A673 (cell line): ENCODE results near the gene SKAP1. TPM values are rescaled to one million over a fixed set of nuclear protein-coding genes. Genes with fewer than 3 reads are reported as not detected.

Experiments
- BruUV-seq: library from RNA; stranded (reverse); fragments of 400-500 nt; replicated peaks from 2 replicates; lab custom pipeline; 2021; lab: Mats Ljungman, UMichigan
- CTCF ChIA-PET: fragments of 300-600 bp; sonication (Branson Sonifier 250); formaldehyde crosslinking; loops from one replicate; lab custom pipeline; 2022; ENCODE audit warnings: antibody characterized with exemption; lab: Charles Lee
- POLR2A ChIA-PET: fragments of 300-600 bp; sonication (Branson Sonifier 250); formaldehyde crosslinking; loops from one replicate; lab custom pipeline; 2022; ENCODE audit warnings: antibody characterized with exemption; ENCODE audit not compliant: low non-redundant PET; lab: Charles Lee
- DNase-seq: peaks from one replicate; pipeline ENCODE4 v3.0.0-alpha.2; 2015; ENCODE audit warnings: low spot score
- H3K27ac ChIP-seq: fragments of 200-600 bp; sonication (generic); 2 replicates; pipeline ENCODE4 v1.5.1; 2016; ENCODE audit warnings: mixed run types, low read depth, mild to moderate bottlenecking, mixed read lengths, antibody characterized with exemption, low read length; ENCODE audit not compliant: poor library complexity, severe bottlenecking
- H3K27me3 ChIP-seq: fragments of 200-600 bp; sonication (generic); replicated peaks from 2 replicates; pipeline ENCODE4 v1.6.1; 2017; ENCODE audit warnings: mixed run types, low read depth, mild to moderate bottlenecking, mixed read lengths, antibody characterized with exemption, low read length; ENCODE audit not compliant: insufficient read depth, poor library complexity
- H3K36me3 ChIP-seq: fragments of 200-600 bp; sonication (generic); 2 replicates; pipeline ENCODE4 v1.6.1; 2016; ENCODE audit warnings: mixed run types, mild to moderate bottlenecking, mixed read lengths, antibody characterized with exemption, low read length; ENCODE audit not compliant: insufficient read depth, poor library complexity, severe bottlenecking
- H3K4me1 ChIP-seq: fragments of 200-600 bp; sonication (generic); 2 replicates; pipeline ENCODE4 v1.6.1; 2017; ENCODE audit warnings: mixed run types, mild to moderate bottlenecking, mixed read lengths, antibody characterized with exemption, low read length; ENCODE audit not compliant: insufficient read depth, poor library complexity, severe bottlenecking
- H3K4me3 ChIP-seq: fragments of 200-600 bp; sonication (generic); 2 replicates; pipeline ENCODE4 v1.5.1; 2016; ENCODE audit warnings: low read depth, mixed run types, mild to moderate bottlenecking, mixed read lengths, low read length; ENCODE audit not compliant: poor library complexity, severe bottlenecking
- H3K9me3 ChIP-seq: fragments of 200-600 bp; sonication (generic); 2 replicates; pipeline ENCODE4 v1.6.1; 2016; ENCODE audit warnings: mixed run types, low read depth, mild to moderate bottlenecking, mixed read lengths, antibody characterized with exemption, low read length; ENCODE audit not compliant: poor library complexity, severe bottlenecking
- CTCF ChIP-seq: fragments of 300-800, 200-600 bp; sonication (generic); conservative IDR thresholded peaks from 2 replicates; pipeline ENCODE4 v1.5.1; 2017; ENCODE audit warnings: low read depth, mild to moderate bottlenecking, antibody characterized with exemption, low read length, moderate library complexity, mixed read lengths
- EZH2 ChIP-seq: fragments of 200-600 bp; sonication (generic); IDR thresholded peaks from 2 replicates; pipeline ENCODE4 v1.6.1; 2017; ENCODE audit warnings: borderline replicate concordance, low read depth, mild to moderate bottlenecking, mixed read lengths, antibody characterized with exemption, low read length; ENCODE audit not compliant: poor library complexity, severe bottlenecking
- intact Hi-C: fragments of 100-400 bp; cut with micrococcal nuclease; formaldehyde crosslinking; loops from one replicate; pipeline ENCODE4 v1.10.0; 2022; ENCODE audit not compliant: unreplicated experiment
- total RNA-seq: library from RNA; stranded (reverse); gene quantifications from 2 replicates; pipeline ENCODE4 v1.2.3, GENCODE V29; 2021

Gene SKAP1
- total RNA-seq, 1 experiment from 2014 or later = not detected

- peaks cover 55% of the 10 kb centered on the region for H3K4me1 ChIP-seq
- no peak for TF ChIP-seq CTCF
- TF ChIP-seq EZH2 = no peak
- ChIA-PET CTCF (interaction anchor here (0.6 kb wide), 1 partner anchor 627 kb away, joined by 4 read pairs; no protein-coding TSS in a partner anchor), POLR2A (interaction anchor here (0.7 kb wide), 1 partner anchor 88 kb away, joined by 3 read pairs; no protein-coding TSS in a partner anchor)
- no peaks in the 10 kb centered on the region for H3K27me3 ChIP-seq
- no peaks in the 10 kb centered on the region for H3K36me3 ChIP-seq
- intact Hi-C loops = no loop called here
- no TSS peak for BruUV-seq
- DNase-seq = peak; percentile 47
- H3K27ac ChIP-seq = no peak overlapping the region
- no peak overlapping the region for H3K4me3 ChIP-seq
- no peaks in the 10 kb centered on the region for H3K9me3 ChIP-seq
Observed at GRCh38 chr17:48254896-48255295, 175.1 kb downstream of the SKAP1 start.

GRCh38 chr17:48253975-48254374 lies 176.0 kb downstream of the SKAP1 start:
- Histone ChIP-seq H3K9me3 (no peaks in the 10 kb centered on the region), H3K27me3 (no peaks in the 10 kb centered on the region), H3K27ac (no peak overlapping the region), H3K4me3 (no peak overlapping the region), H3K4me1 (peaks cover 50% of the 10 kb centered on the region), H3K36me3 (no peaks in the 10 kb centered on the region)
- no TSS peak for BruUV-seq
- ChIA-PET CTCF (no interaction called here), POLR2A (interaction anchor here (0.6 kb wide), 1 partner anchor 360 kb away, joined by 4 read pairs; no protein-coding TSS in a partner anchor)
- TF ChIP-seq CTCF (no peak), EZH2 (no peak)
- intact Hi-C loops = no loop called here
- no peak for DNase-seq

- POLR2A ChIA-PET = interaction anchor here (0.7 kb wide), 1 partner anchor 12 kb away, joined by 3 read pairs; no protein-coding TSS in a partner anchor
- CTCF ChIA-PET = no interaction called here
- BruUV-seq = no TSS peak
Observed at GRCh38 chr17:48251950-48252349, 178.1 kb downstream of the SKAP1 start.

More at GRCh38 chr17:48251950-48252349, 178.1 kb downstream of the SKAP1 start:
- Histone ChIP-seq H3K27ac (no peak overlapping the region), H3K4me3 (no peak overlapping the region), H3K4me1 (peaks cover 38% of the 10 kb centered on the region), H3K36me3 (no peaks in the 10 kb centered on the region), H3K9me3 (no peaks in the 10 kb centered on the region), H3K27me3 (no peaks in the 10 kb centered on the region)
- no peak for DNase-seq
- no peak for TF ChIP-seq CTCF
- TF ChIP-seq EZH2 = no peak
- intact Hi-C loops = no loop called here
